HG03196 (cell line): ENCODE measurements around the gene RBM11.

Experiments used
- ATAC-seq: cut with Tn5 transposase; IDR thresholded peaks from one replicate; pipeline ENCODE4 v1.9.1; 2021; ENCODE audit not compliant: unreplicated experiment

RBM11 gene

DNA sequence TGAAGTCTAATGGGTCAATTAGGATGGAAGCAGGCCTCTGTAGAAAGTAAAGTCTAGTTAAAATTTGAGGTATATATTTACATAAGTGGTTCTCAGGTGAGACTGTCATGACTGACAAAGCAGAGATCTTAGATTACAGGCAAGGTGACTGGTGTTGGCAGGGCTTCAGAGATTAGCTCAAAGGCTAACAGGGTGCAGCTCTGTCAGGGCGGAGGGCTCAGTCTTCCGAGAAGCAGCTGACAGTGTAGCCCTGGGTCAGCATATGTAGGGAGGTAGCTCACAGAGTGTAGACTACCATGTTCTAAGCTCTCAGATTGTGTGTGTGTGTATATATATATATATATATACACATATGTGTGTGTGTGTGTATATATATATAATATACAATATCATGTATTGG is 54.7 kb downstream of the RBM11 start:
- no peak for ATAC-seq

- no peak for ATAC-seq
These were observed 55.1 kb downstream of the RBM11 start for GRCh38 chr21:14271053-14271452.

GRCh38 chr21:14271641-14272040 is 55.7 kb downstream of the RBM11 start:
- ATAC-seq: no peak

- ATAC-seq: no peak
These were observed 58.0 kb downstream of the RBM11 start for GRCh38 chr21:14273736-14274538.

DNA sequence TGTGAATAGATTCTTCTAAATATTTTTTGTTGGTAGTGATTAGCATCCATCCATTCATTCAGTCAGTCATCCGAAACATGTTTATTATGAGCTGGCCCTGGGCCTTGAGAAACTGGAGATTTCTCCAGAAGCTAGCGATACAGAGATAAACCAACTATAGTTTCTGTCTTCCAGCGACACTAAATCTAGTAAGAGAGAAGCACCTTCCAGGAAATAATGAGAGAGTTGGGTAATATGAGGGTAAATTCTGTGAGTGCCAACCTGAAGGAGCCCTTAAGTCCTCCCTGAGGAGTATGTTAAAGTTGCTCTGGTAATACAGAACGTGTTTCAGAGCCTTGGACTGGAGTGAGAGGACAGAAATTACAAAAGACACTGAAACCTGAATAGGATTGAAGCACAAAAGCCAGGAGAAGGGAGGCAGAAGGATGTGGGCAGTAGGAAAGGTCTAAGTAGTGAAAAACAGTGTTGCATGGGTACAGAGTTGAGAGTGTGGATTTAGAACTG is 59.8 kb downstream of the RBM11 start:
- ATAC-seq: no peak
